Heart right ventricle (tissue), 16 donors: ENCODE results near the gene CDH13. TPM values are rescaled to one million over a fixed set of nuclear protein-coding genes. Genes with fewer than 3 reads are reported as not detected.

ENCODE experiments used
- ATAC-seq, 8 donors: fragments of 200-7000 bp; cut with Tn5 transposase; one replicate each; pipeline ENCODE4 v1.9.1; 2020; ENCODE audit warnings: mild to moderate bottlenecking in 8 of 8, moderate library complexity in 8 of 8, moderate number of reproducible peaks in 1 of 8
- DNase-seq, 2 donors: peaks; one replicate each; pipeline ENCODE4 v3.0.0-alpha.2; 2020
- H3K27ac ChIP-seq, 10 donors: fragments of 200-600 bp; sonication (generic) in 2 of 10; one replicate each; pipeline versions ENCODE4 v1.5.0 to v1.8.0; 2020 to 2022; ENCODE audit warnings: mild to moderate bottlenecking in 3 of 10
- H3K27me3 ChIP-seq, 7 donors: fragments of 200-600 bp; one replicate each; pipeline ENCODE4 v1.8.0; 2021 to 2022; ENCODE audit warnings: mild to moderate bottlenecking in 2 of 7
- H3K36me3 ChIP-seq, 9 donors: fragments of 200-600 bp; sonication (generic) in 1 of 9; one replicate each; pipeline versions ENCODE4 v1.5.0 to v1.8.0; 2020 to 2022; ENCODE audit warnings: mild to moderate bottlenecking in 2 of 9
- H3K4me1 ChIP-seq, 9 donors: fragments of 200-600 bp; sonication (generic) in 1 of 9; one replicate each; pipeline versions ENCODE4 v1.5.0 to v1.8.0; 2020 to 2022; ENCODE audit warnings: mild to moderate bottlenecking in 4 of 9
- H3K4me3 ChIP-seq, 10 donors: fragments of 200-600 bp; sonication (generic) in 2 of 10; one replicate each; pipeline versions ENCODE4 v1.5.0 to v1.8.0; 2020 to 2022; ENCODE audit warnings: mild to moderate bottlenecking in 7 of 10, moderate library complexity in 2 of 10
- H3K9me3 ChIP-seq, 11 donors: fragments of 200-600 bp in 10 of 11; sonication (generic) in 2 of 11; one replicate each; pipeline versions ENCODE4 v1.5.0 to v1.8.0; 2013 to 2022; ENCODE audit warnings: mild to moderate bottlenecking in 2 of 11, control low read depth in 1 of 11, moderate library complexity in 1 of 11
- CTCF ChIP-seq, 9 donors: fragments of 200-600 bp; sonication (generic) in 2 of 9; IDR thresholded peaks; one replicate each; pipeline versions ENCODE4 v1.5.0 to v1.8.0; 2021 to 2022; ENCODE audit warnings: antibody characterized with exemption in 9 of 9, mild to moderate bottlenecking in 5 of 9, moderate library complexity in 1 of 9
- WGBS, 2 donors: extraction: QIAGEN DNeasy Blood & Tissue Kit; methylation state at CpG; one replicate each; pipeline ENCODE4 v1.1.7; 2013; ENCODE audit warnings: inconsistent platforms in 1 of 2; 5-methylcytosine and 5-hydroxymethylcytosine counted together
- intact Hi-C, 10 donors: fragments of 100-400 bp; cut with DNase I; formaldehyde crosslinking; loops; one replicate each; pipeline versions ENCODE4 v1.11.1 to v1.14.2; 2022
- polyA plus RNA-seq, 2 donors: library from polyadenylated mRNA; stranded (reverse); fragments of 200-250 nt; gene quantifications; one replicate each; pipeline ENCODE4 v1.2.3, GENCODE V29; 2013
- total RNA-seq, 10 donors: library from RNA; stranded (reverse); fragmentation: NEBNext Ultra II Directional in 3 of 10; extraction: Animal tissue kit (Norgen Biotek cat#: 25700) in 3 of 10; gene quantifications; one replicate each; pipeline versions ENCODE4 v1.2.1 to v1.2.4, GENCODE V29; 2021 to 2023
- donor health status: Arrhythmogenic right ventricular cardiomyopathy.
- donor health status: ischemic (EF 13 %, LVEDD 7.1; RV severe dilation, severe dysfunction).
- donor health status: healthy with polysubstance abuse.
- donor health status: DM: no; HTN: yes; CAD: no.
- donor health status: DM: no; HTN: no; CAD: no.
- donor health status: ischemic (EF 25% LVEDD 6.9; RV normal size, moderate dysfunction).
- donor health status: ischemic (EF 25% LVEDD 5.7; RV mildly dilated, moderate dysfunction).
- donor health status: healthy.
- donor health status: DM: yes; HTN: yes; CAD: no.
- donor health status: Ischemic cardiomyopathy.
- donor health status: ischemic (EF 35%, LVEDD 5.7; RV mildly dilated, moderate dysfunction).
- donor health status: nonischemic (EF 11% LVEDD 7.7; RV severe dilation, severe dysfunction).
- donor health status: DM: yes; HTN: yes; CAD: no.
- donor health status: PGD.
- donor health status: ischemic (EF 29% LVEDD 5.4; RV normal size, mild dysfunction).
- donor health status: nonischemic (EF 23%, LVEDD 6.1; RV moderate dilation, normal function).

The CDH13 gene
- total and polyA plus RNA-seq, 12 donors, result 15.5 to 221 (median 168) TPM

- Histone ChIP-seq H3K36me3 (no peaks in the 10 kb centered on the region), H3K27ac (no peak overlapping the region), H3K4me1 (no peaks in the 10 kb centered on the region), H3K27me3 (no peaks in the 10 kb centered on the region), H3K4me3 (no peak overlapping the region), H3K9me3 (no peaks in the 10 kb centered on the region)
- no peak for TF ChIP-seq CTCF (IDR thresholded peaks at IDR 0.05)
- ATAC-seq (no peak), DNase-seq (no peak)
- intact Hi-C loops, result no loop called here
- WGBS, 2 donors, result 88 to 92% methylated on average over 4 of the region's 4 CpGs
Observed at GRCh38 chr16:83501481-83501880, 874.7 kb downstream of the CDH13 start.

- no peaks in the 10 kb centered on the region for H3K27me3 ChIP-seq
- TF ChIP-seq CTCF (IDR thresholded peaks at IDR 0.05), result no peak
- intact Hi-C loops, result no loop called here
- ATAC-seq (no peak), DNase-seq (no peak)
- 97 to 98% methylated on average over 6 of the region's 6 CpGs for WGBS, 2 donors
- no peaks in the 10 kb centered on the region for H3K4me1 ChIP-seq
- H3K9me3 ChIP-seq, result no peaks in the 10 kb centered on the region
- no peak overlapping the region for H3K4me3 ChIP-seq
- H3K27ac ChIP-seq, result no peak overlapping the region
- no peaks in the 10 kb centered on the region for H3K36me3 ChIP-seq
Observed at GRCh38 chr16:83508295-83508694, 881.5 kb downstream of the CDH13 start.

- Histone ChIP-seq H3K27me3 (no peaks in the 10 kb centered on the region), H3K27ac (no peak overlapping the region), H3K36me3 (no peaks in the 10 kb centered on the region), H3K4me3 (no peak overlapping the region), H3K4me1 (no peaks in the 10 kb centered on the region), H3K9me3 (no peaks in the 10 kb centered on the region)
- ATAC-seq (no peak), DNase-seq (no peak)
- intact Hi-C loops, result no loop called here
- no peak for TF ChIP-seq CTCF (IDR thresholded peaks at IDR 0.05)
Observed at GRCh38 chr16:83509316-83509715, 882.5 kb downstream of the CDH13 start.

GRCh38 chr16:83510906-83511305 is 884.1 kb downstream of the CDH13 start:
- no peak for ATAC-seq
- no peaks in the 10 kb centered on the region for H3K9me3 ChIP-seq
- DNase-seq, result no peak
- TF ChIP-seq CTCF (IDR thresholded peaks at IDR 0.05), result no peak
- no peak overlapping the region for H3K27ac ChIP-seq
- no peak overlapping the region for H3K4me3 ChIP-seq
- no peaks in the 10 kb centered on the region for H3K4me1 ChIP-seq
- 92 to 94% methylated on average over 12 of the region's 12 CpGs for WGBS, 2 donors
- H3K27me3 ChIP-seq, result no peaks in the 10 kb centered on the region
- H3K36me3 ChIP-seq, result no peaks in the 10 kb centered on the region
- intact Hi-C loops, result no loop called here
